Measurements from ENCODE around the gene POLR2F.

- TF ChIP-seq CTCF (IDR thresholded peaks at IDR 0.05) (no peak), POLR2A (IDR thresholded peaks at IDR 0.05) (no peak)
These were observed 45.0 kb downstream of the POLR2F start for GRCh38 chr22:37998543-37998942.

All from body of pancreas (tissue), 4 donors.